ENCODE data around the gene KHK.

DNA sequence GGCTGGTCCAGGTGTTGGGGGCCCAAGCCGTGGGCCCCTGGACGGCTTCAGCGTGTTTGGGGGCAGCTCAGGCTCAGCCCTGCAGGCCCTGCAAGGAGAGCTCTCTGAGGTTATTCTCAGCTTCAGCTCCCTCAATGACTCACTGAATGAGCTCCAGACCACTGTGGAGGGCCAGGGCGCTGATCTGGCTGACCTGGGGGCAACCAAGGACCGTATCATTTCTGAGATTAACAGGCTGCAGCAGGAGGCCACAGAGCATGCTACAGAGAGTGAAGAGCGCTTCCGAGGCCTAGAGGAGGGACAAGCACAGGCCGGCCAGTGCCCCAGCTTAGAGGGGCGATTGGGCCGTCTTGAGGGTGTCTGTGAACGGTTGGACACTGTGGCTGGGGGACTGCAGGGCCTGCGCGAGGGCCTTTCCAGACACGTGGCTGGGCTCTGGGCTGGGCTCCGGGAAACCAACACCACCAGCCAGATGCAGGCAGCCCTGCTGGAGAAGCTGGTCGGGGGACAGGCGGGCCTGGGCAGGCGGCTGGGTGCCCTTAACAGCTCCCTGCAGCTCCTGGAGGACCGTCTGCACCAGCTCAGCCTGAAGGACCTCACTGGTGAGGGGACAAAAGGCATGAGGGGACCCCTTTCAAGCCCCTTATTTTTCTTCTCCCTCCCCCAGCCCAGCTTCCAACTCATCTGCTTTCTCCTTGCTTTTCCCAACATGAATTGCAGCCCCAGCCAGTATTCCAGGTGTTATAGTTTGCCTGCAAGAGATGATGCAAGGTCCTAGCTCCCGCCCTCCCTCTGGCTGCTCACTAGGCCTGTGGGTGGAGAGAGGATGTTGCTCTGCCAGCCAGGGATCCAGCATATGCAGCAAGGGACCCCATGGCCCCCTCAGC lies 2.9 kb upstream of the KHK start:
- TF ChIP-seq ZNF274 (IDR thresholded peaks at IDR 0.05; ENCODE audit: low read depth, low read length), result no peak
- no peak for TF ChIP-seq YY1 (IDR thresholded peaks at IDR 0.05; ENCODE audit: insufficient read depth, insufficient read length)
